HCT116 (cell line): ENCODE results near the gene SEMA4F.

Source experiments
- ATF3 ChIP-seq: IDR thresholded peaks from 2 replicates; pipeline ENCODE4 v1.6.1; 2012
- CTCF ChIP-seq, 3 experiments: fragments of 200-600 bp in 1 of 3; sonication (generic) in 1 of 3; IDR thresholded peaks in 2 of 3; conservative IDR thresholded peaks in 1 of 3; 2 replicates each; pipeline ENCODE4 v1.5.1; 2012 to 2017; ENCODE audit warnings: low read depth in 2 of 3, low read length in 2 of 3, antibody characterized with exemption in 1 of 3, borderline replicate concordance in 1 of 3, control low read depth in 1 of 3, mild to moderate bottlenecking in 1 of 3, mixed read lengths in 1 of 3, mixed run types in 1 of 3, moderate library complexity in 1 of 3; ENCODE audit not compliant: insufficient read depth in 1 of 3
- EGR1 ChIP-seq: IDR thresholded peaks from 2 replicates; pipeline ENCODE4 v1.6.1; 2012; ENCODE audit warnings: low read depth
- EZH2 ChIP-seq: fragments of 200-600 bp; sonication (generic); IDR thresholded peaks from 2 replicates; pipeline ENCODE4 v1.6.1; 2017; ENCODE audit warnings: antibody characterized with exemption, mixed run types
- EZH2phosphoT487 ChIP-seq: fragments of 200-600 bp; IDR thresholded peaks from 2 replicates; pipeline ENCODE4 v1.6.1; 2018; ENCODE audit warnings: antibody characterized with exemption, borderline replicate concordance
- POLR2A ChIP-seq: IDR thresholded peaks from 2 replicates; pipeline ENCODE4 v1.7.0; 2011; ENCODE audit warnings: borderline replicate concordance; ENCODE audit not compliant: insufficient read depth, insufficient read length; ENCODE audit errors: extremely low read depth
- POLR2AphosphoS5 ChIP-seq: IDR thresholded peaks from 2 replicates; pipeline ENCODE4 v1.6.1; 2011; ENCODE audit warnings: mild to moderate bottlenecking, low read depth, low read length, moderate library complexity
- RAD21 ChIP-seq: IDR thresholded peaks from 2 replicates; pipeline ENCODE4 v1.6.1; 2012; ENCODE audit warnings: low read depth, mild to moderate bottlenecking
- TCF7L2 ChIP-seq: IDR thresholded peaks from 2 replicates; pipeline ENCODE4 v1.7.0; 2011; ENCODE audit warnings: borderline replicate concordance, inconsistent platforms; ENCODE audit not compliant: insufficient read depth, insufficient read length; ENCODE audit errors: extremely low read depth
- ZNF274 ChIP-seq: fragments of 200-500 bp; sonication (Bioruptor generic); IDR thresholded peaks from 2 replicates; pipeline ENCODE4 v1.6.1; 2014; ENCODE audit warnings: mild to moderate bottlenecking, low read depth, low read length, inconsistent platforms

- TF ChIP-seq CTCF (IDR thresholded peaks at IDR 0.05 in 2 of 3, conservative IDR thresholded peaks at IDR 0.05 in 1 of 3; ENCODE audit: borderline replicate concordance in 1 of 3, insufficient read depth in 1 of 3, low read depth in 2 of 3, low read length in 2 of 3) (no peak), EGR1 (no peak), EZH2 (no peak), EZH2phosphoT487 (no peak), ZNF274 (no peak), ATF3 (no peak), POLR2AphosphoS5 (no peak), POLR2A (no peak), TCF7L2 (no peak), RAD21 (no peak)
These were observed 74.8 kb downstream of the SEMA4F start for GRCh38 chr2:74728842-74729241.
